ENCODE measurements around the gene CDH23. TPM values are rescaled to one million over a fixed set of nuclear protein-coding genes. Genes with fewer than 3 reads are reported as not detected.

The CDH23 gene
- total and polyA plus RNA-seq, 2 experiments from 2014 or later: 0.30 to 1.5 TPM

- TF ChIP-seq CTCF (IDR thresholded peaks at IDR 0.05; ENCODE audit: poor library complexity): no peak
- TF ChIP-seq EZH2phosphoT487 (IDR thresholded peaks at IDR 0.05; ENCODE audit: low read depth, severe bottlenecking, unreplicated experiment): no peak
- no peak for TF ChIP-seq EZH2 (IDR thresholded peaks at IDR 0.05; ENCODE audit: borderline replicate concordance)
- Histone ChIP-seq H3K79me2 (no peaks in the 10 kb centered on the region), H3K4me2 (no peak overlapping the region), H3K36me3 (replicated peaks; ENCODE audit: insufficient read depth, low read depth) (no peaks in the 10 kb centered on the region), H3K27ac (no peak overlapping the region), H3K27me3 (no peaks in the 10 kb centered on the region), H3K9me2 (replicated peaks; ENCODE audit: insufficient read depth) (no peaks in the 10 kb centered on the region), H4K20me1 (ENCODE audit: insufficient read depth, poor library complexity, severe bottlenecking) (no peaks in the 10 kb centered on the region), H2AFZ (no peak overlapping the region), H3K9me3 (ENCODE audit: low read depth) (no peaks in the 10 kb centered on the region), H3K4me1 (ENCODE audit: insufficient read depth) (no peaks in the 10 kb centered on the region), H3K4me3 (no peak overlapping the region)
- 89% methylated on average over 8 of the region's 8 CpGs for WGBS (ENCODE audit: low lambda C conversion rate, missing lambda C conversion rate)
- DNase-seq (ENCODE audit: low spot score): no peak
Measured at GRCh38 chr10:71577345-71577744, 180.6 kb downstream of the CDH23 start.

- no peaks in the 10 kb centered on the region for H4K20me1 ChIP-seq (ENCODE audit: insufficient read depth, poor library complexity, severe bottlenecking)
- H3K79me2 ChIP-seq: no peaks in the 10 kb centered on the region
- H3K27ac ChIP-seq: no peak overlapping the region
- WGBS (ENCODE audit: low lambda C conversion rate, missing lambda C conversion rate): 70% methylated on average over 10 of the region's 10 CpGs
- no peak overlapping the region for H2AFZ ChIP-seq
- no peaks in the 10 kb centered on the region for H3K9me2 ChIP-seq (replicated peaks; ENCODE audit: insufficient read depth)
- no peak for DNase-seq (ENCODE audit: low spot score)
- no peak overlapping the region for H3K4me2 ChIP-seq
- H3K27me3 ChIP-seq: no peaks in the 10 kb centered on the region
- no peaks in the 10 kb centered on the region for H3K4me1 ChIP-seq (ENCODE audit: insufficient read depth)
- H3K9me3 ChIP-seq (ENCODE audit: low read depth): no peaks in the 10 kb centered on the region
- TF ChIP-seq EZH2 (IDR thresholded peaks at IDR 0.05; ENCODE audit: borderline replicate concordance): no peak
- no peak for TF ChIP-seq CTCF (IDR thresholded peaks at IDR 0.05; ENCODE audit: poor library complexity)
- no peaks in the 10 kb centered on the region for H3K36me3 ChIP-seq (replicated peaks; ENCODE audit: insufficient read depth, low read depth)
- no peak overlapping the region for H3K4me3 ChIP-seq
Measured at GRCh38 chr10:71578069-71578468, 181.3 kb downstream of the CDH23 start.

GRCh38 chr10:71579668-71580067 lies 182.9 kb downstream of the CDH23 start:
- no peaks in the 10 kb centered on the region for H4K20me1 ChIP-seq (ENCODE audit: insufficient read depth, poor library complexity, severe bottlenecking)
- no peaks in the 10 kb centered on the region for H3K36me3 ChIP-seq (replicated peaks; ENCODE audit: insufficient read depth, low read depth)
- no peak overlapping the region for H3K4me2 ChIP-seq
- H3K9me2 ChIP-seq (replicated peaks; ENCODE audit: insufficient read depth): no peaks in the 10 kb centered on the region
- H3K27ac ChIP-seq: no peak overlapping the region
- DNase-seq (ENCODE audit: low spot score): no peak
- no peaks in the 10 kb centered on the region for H3K9me3 ChIP-seq (ENCODE audit: low read depth)
- WGBS (ENCODE audit: low lambda C conversion rate, missing lambda C conversion rate): 96% methylated on average over 5 of the region's 5 CpGs
- H3K4me1 ChIP-seq (ENCODE audit: insufficient read depth): no peaks in the 10 kb centered on the region
- H3K79me2 ChIP-seq: no peaks in the 10 kb centered on the region
- H2AFZ ChIP-seq: no peak overlapping the region
- TF ChIP-seq EZH2 (IDR thresholded peaks at IDR 0.05; ENCODE audit: borderline replicate concordance) (no peak), CTCF (IDR thresholded peaks at IDR 0.05; ENCODE audit: poor library complexity) (no peak), EZH2phosphoT487 (IDR thresholded peaks at IDR 0.05; ENCODE audit: low read depth, severe bottlenecking, unreplicated experiment) (no peak)
- H3K4me3 ChIP-seq: no peak overlapping the region
- H3K27me3 ChIP-seq: no peaks in the 10 kb centered on the region

- no peak for TF ChIP-seq EZH2 (IDR thresholded peaks at IDR 0.05; ENCODE audit: borderline replicate concordance)
- TF ChIP-seq EZH2phosphoT487 (IDR thresholded peaks at IDR 0.05; ENCODE audit: low read depth, severe bottlenecking, unreplicated experiment): no peak
- no peak for TF ChIP-seq CTCF (IDR thresholded peaks at IDR 0.05; ENCODE audit: poor library complexity)
- Histone ChIP-seq H3K27ac (no peak overlapping the region), H3K4me2 (no peak overlapping the region), H3K9me2 (replicated peaks; ENCODE audit: insufficient read depth) (no peaks in the 10 kb centered on the region), H3K4me1 (ENCODE audit: insufficient read depth) (no peaks in the 10 kb centered on the region), H3K36me3 (replicated peaks; ENCODE audit: insufficient read depth, low read depth) (no peaks in the 10 kb centered on the region), H4K20me1 (ENCODE audit: insufficient read depth, poor library complexity, severe bottlenecking) (no peaks in the 10 kb centered on the region), H3K27me3 (no peaks in the 10 kb centered on the region), H3K9me3 (ENCODE audit: low read depth) (no peaks in the 10 kb centered on the region), H2AFZ (no peak overlapping the region), H3K79me2 (no peaks in the 10 kb centered on the region), H3K4me3 (no peak overlapping the region)
- 57% methylated on average over 2 of the region's 2 CpGs for WGBS (ENCODE audit: low lambda C conversion rate, missing lambda C conversion rate)
- DNase-seq (ENCODE audit: low spot score): no peak
Measured at GRCh38 chr10:71580415-71580814, 183.7 kb downstream of the CDH23 start.
